ENCODE measurements around the gene RHBG. TPM values are rescaled to one million over a fixed set of nuclear protein-coding genes. Genes with fewer than 3 reads are reported as not detected.

RHBG gene
- total and polyA plus RNA-seq, 11 donors: 0.29 TPM; not detected in 10

DNA sequence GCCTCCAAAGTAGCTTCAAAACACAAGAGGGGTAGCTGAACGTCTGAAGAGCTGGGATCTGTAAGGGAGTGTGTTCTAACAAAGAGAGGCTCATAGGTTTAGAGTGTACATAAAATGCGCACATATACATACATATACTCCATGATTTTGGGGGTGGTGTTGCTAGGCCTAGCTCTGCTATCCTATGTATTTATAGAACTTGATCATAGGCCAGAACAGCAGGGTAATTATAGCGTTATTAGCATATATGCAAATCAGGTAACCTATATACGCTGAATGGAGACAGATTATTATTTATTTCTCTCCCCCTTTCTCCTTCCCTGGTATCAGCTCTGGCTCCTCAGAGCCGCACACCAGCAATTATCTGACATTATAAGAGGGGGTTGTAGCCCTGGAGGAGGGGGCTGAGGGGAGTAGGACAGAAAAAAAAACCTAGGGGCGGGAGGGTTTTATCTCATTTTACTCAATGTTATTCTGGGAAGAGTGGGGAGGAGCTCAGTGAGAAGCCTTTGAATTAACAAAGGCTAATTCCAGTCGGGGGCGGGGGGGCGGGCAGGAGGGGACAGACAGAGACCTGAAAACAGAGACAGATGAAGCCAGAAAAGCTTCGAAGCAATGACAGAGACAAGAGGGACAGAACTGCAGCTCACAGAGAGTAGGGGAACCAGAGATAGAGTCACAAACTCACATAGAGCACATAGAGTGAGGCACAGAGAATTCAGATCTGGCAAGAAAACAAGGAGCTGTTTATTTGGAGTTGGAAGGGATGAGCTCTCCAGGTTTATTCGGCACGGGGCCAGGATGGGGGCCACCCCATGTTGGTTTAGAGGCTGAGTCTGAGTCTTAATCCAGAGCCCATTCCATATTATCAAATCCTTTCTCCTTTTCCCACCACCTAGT lies 63.0 kb downstream of the RHBG start:
- H3K36me3 ChIP-seq: no peaks in the 10 kb centered on the region
- H3K27me3 ChIP-seq: peaks cover 40 to 97% (median 90%) of the 10 kb centered on the region in 9 donors
- DNase-seq (no peak), ATAC-seq (no peak)
- H3K27ac ChIP-seq: no peak overlapping the region
- TF ChIP-seq POLR2A (IDR thresholded peaks at IDR 0.05) (no peak), CTCF (IDR thresholded peaks at IDR 0.05) (no peak)
- 32 to 42% (median 37%) methylated on average over 12 of the region's 12 CpGs for WGBS, 4 donors
- peaks cover 3 to 17% (median 14%) of the 10 kb centered on the region in 12 donors for H3K4me1 ChIP-seq
- no peak overlapping the region for H3K4me3 ChIP-seq
- no peaks in the 10 kb centered on the region for H3K9me3 ChIP-seq
- intact Hi-C loops (cut with DNase I): no loop called here

DNA sequence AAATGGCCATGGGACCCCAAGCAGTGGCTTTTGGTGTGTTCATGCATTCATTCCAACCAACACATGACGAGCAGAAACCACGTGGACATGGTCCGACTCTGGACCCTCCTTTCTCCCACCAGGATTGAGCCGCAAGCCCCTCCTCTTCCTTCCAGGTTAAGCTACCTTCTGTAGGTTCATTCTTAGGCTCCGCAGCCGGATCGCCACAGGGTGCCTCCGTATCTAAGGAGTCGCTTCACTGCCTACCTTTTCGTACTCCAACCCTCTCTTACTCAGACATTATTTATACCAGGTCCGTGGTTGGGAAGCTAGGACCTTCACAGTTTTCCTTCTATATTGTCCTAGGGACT lies 63.6 kb downstream of the RHBG start:
- no peak for DNase-seq
- no peak for TF ChIP-seq CTCF (IDR thresholded peaks at IDR 0.05)
- no peak for TF ChIP-seq POLR2A (IDR thresholded peaks at IDR 0.05)
- WGBS, 4 donors: 17 to 29% (median 24%) methylated on average over 11 of the region's 11 CpGs
- no peak for ATAC-seq
- peaks cover 3 to 17% (median 14%) of the 10 kb centered on the region in 12 donors for H3K4me1 ChIP-seq
- H3K27ac ChIP-seq: no peak overlapping the region
- peaks cover 46 to 99% (median 91%) of the 10 kb centered on the region in 9 donors for H3K27me3 ChIP-seq
- intact Hi-C loops (cut with DNase I): no loop called here
- H3K36me3 ChIP-seq: no peaks in the 10 kb centered on the region
- no peaks in the 10 kb centered on the region for H3K9me3 ChIP-seq
- H3K4me3 ChIP-seq: no peak overlapping the region

GRCh38 chr1:156433032-156433431 lies 64.0 kb downstream of the RHBG start:
- intact Hi-C loops (cut with DNase I): no loop called here
- Histone ChIP-seq H3K4me3 (no peak overlapping the region), H3K9me3 (no peaks in the 10 kb centered on the region), H3K27ac (no peak overlapping the region), H3K4me1 (peaks cover 3 to 17% (median 14%) of the 10 kb centered on the region in 12 donors), H3K27me3 (peaks cover 46 to 99% (median 91%) of the 10 kb centered on the region in 9 donors), H3K36me3 (no peaks in the 10 kb centered on the region)
- ATAC-seq: no peak
- no peak for TF ChIP-seq POLR2A (IDR thresholded peaks at IDR 0.05)
- TF ChIP-seq CTCF (IDR thresholded peaks at IDR 0.05): no peak
- WGBS, 4 donors: 37 to 52% (median 44%) methylated on average over 4 of the region's 4 CpGs
- no peak for DNase-seq

- intact Hi-C loops (cut with DNase I): no loop called here
- Histone ChIP-seq H3K27ac (no peak overlapping the region), H3K9me3 (no peaks in the 10 kb centered on the region), H3K4me1 (peaks cover 3 to 17% (median 14%) of the 10 kb centered on the region in 12 donors), H3K36me3 (no peaks in the 10 kb centered on the region), H3K4me3 (no peak overlapping the region), H3K27me3 (peaks cover 47 to 99% (median 94%) of the 10 kb centered on the region in 9 donors)
- ATAC-seq (no peak), DNase-seq (no peak)
- TF ChIP-seq POLR2A (IDR thresholded peaks at IDR 0.05) (no peak), CTCF (IDR thresholded peaks at IDR 0.05) (no peak)
- WGBS, 4 donors: 66 to 73% (median 69%) methylated on average over 1 of the region's 1 CpG
Observed at GRCh38 chr1:156433602-156434001, 64.6 kb downstream of the RHBG start.

MicroRNA genes within 50 kb of the gene (microRNA counts, 767-probe panel; counts per million panel counts)
- microRNA hsa-miR-9-5p: 2,769 to 2,962 counts per million in 2 donors

Small RNAs within 50 kb of the gene (microRNA-seq; reads per million reads assigned to microRNA genes)
- 0 reads per million in 4 donors for gene MIR9-1

Other genes with a start within 250 kb of the RHBG start
- 10 to 100 TPM in 1 of 9 donors, 1 to 10 TPM in 5, under 1 TPM in 3; 0.60 to 10.2 (median 1.6) TPM for gene SEMA4A, start 215.6 kb upstream of the RHBG start, total RNA-seq
- 1 to 10 TPM in 1 of 2 donors, under 1 TPM in 1; 0.90 to 1.8 TPM for gene SEMA4A, start 215.6 kb upstream of the RHBG start, polyA plus RNA-seq
- 10 to 100 TPM; 16.4 to 27.4 (median 20.5) TPM for gene SLC25A44, start 175.1 kb upstream of the RHBG start, total RNA-seq
- gene SLC25A44, start 175.1 kb upstream of the RHBG start, polyA plus RNA-seq: 10 to 100 TPM in 1 of 2 donors, 1 to 10 TPM in 1; 5.8 to 29.3 TPM
- 100 to 1,000 TPM in 1 of 9 donors, 10 to 100 TPM in 8; 57.8 to 116 (median 62.4) TPM for gene PMF1, start 156.2 kb upstream of the RHBG start, total RNA-seq
- gene PMF1, start 156.2 kb upstream of the RHBG start, polyA plus RNA-seq: 100 to 1,000 TPM; 104 to 122 TPM
- gene BGLAP, start 127.0 kb upstream of the RHBG start, total RNA-seq: under 1 TPM in 6 of 9 donors, not detected in 3; 0.37 to 0.99 (median 0.65) TPM
- under 1 TPM; 0.32 to 0.57 TPM for gene BGLAP, start 127.0 kb upstream of the RHBG start, polyA plus RNA-seq
- 1 to 10 TPM in 3 of 9 donors, under 1 TPM in 4, not detected in 2; 0.42 to 1.9 (median 0.92) TPM for gene PAQR6, start 121.2 kb upstream of the RHBG start, total RNA-seq
- gene PAQR6, start 121.2 kb upstream of the RHBG start, polyA plus RNA-seq: under 1 TPM; 0.26 to 0.61 TPM
- gene SMG5, start 86.4 kb upstream of the RHBG start, total RNA-seq: 100 to 1,000 TPM in 1 of 9 donors, 10 to 100 TPM in 8; 60.6 to 104 (median 89.4) TPM
- gene SMG5, start 86.4 kb upstream of the RHBG start, polyA plus RNA-seq: 10 to 100 TPM; 56.3 to 94.3 TPM
- gene TMEM79, start 84.9 kb upstream of the RHBG start, total RNA-seq: 1 to 10 TPM in 7 of 9 donors, under 1 TPM in 2; 0.83 to 2.7 (median 1.3) TPM
- 1 to 10 TPM; 1.2 to 1.6 TPM for gene TMEM79, start 84.9 kb upstream of the RHBG start, polyA plus RNA-seq
- 10 to 100 TPM in 8 of 9 donors, 1 to 10 TPM in 1; 9.1 to 63.8 (median 16.7) TPM for gene GLMP, start 73.5 kb upstream of the RHBG start, total RNA-seq
- 10 to 100 TPM; 12.8 to 14.4 TPM for gene GLMP, start 73.5 kb upstream of the RHBG start, polyA plus RNA-seq
- gene VHLL, start 69.9 kb upstream of the RHBG start, total RNA-seq: not detected
- not detected for gene VHLL, start 69.9 kb upstream of the RHBG start, polyA plus RNA-seq
- gene CCT3, start 30.9 kb upstream of the RHBG start, total RNA-seq: 100 to 1,000 TPM; 105 to 152 (median 143) TPM
- 100 to 1,000 TPM in 1 of 2 donors, 10 to 100 TPM in 1; 83.1 to 246 TPM for gene CCT3, start 30.9 kb upstream of the RHBG start, polyA plus RNA-seq
- under 1 TPM in 2 of 9 donors, not detected in 7; 0.36 to 0.81 TPM for gene TSACC, start 30.7 kb upstream of the RHBG start, total RNA-seq
- gene TSACC, start 30.7 kb upstream of the RHBG start, polyA plus RNA-seq: not detected
- 100 to 1,000 TPM in 3 of 9 donors, 10 to 100 TPM in 6; 75.0 to 203 (median 93.2) TPM for gene MEF2D, start 131.6 kb downstream of the RHBG start, total RNA-seq
- 10 to 100 TPM; 40.5 to 68.8 TPM for gene MEF2D, start 131.6 kb downstream of the RHBG start, polyA plus RNA-seq
- gene IQGAP3, start 203.4 kb downstream of the RHBG start, total RNA-seq: 1 to 10 TPM in 2 of 9 donors, under 1 TPM in 7; 0.09 to 5.1 (median 0.27) TPM
- gene IQGAP3, start 203.4 kb downstream of the RHBG start, polyA plus RNA-seq: under 1 TPM; 0.11 to 0.25 TPM
- gene TTC24, start 210.5 kb downstream of the RHBG start, total RNA-seq: under 1 TPM in 1 of 9 donors, not detected in 8; 0.19 TPM
- gene TTC24, start 210.5 kb downstream of the RHBG start, polyA plus RNA-seq: not detected
- gene NAXE, start 222.6 kb downstream of the RHBG start, total RNA-seq: 100 to 1,000 TPM in 5 of 9 donors, 10 to 100 TPM in 4; 87.4 to 141 (median 111) TPM
- 100 to 1,000 TPM in 1 of 2 donors, 10 to 100 TPM in 1; 75.8 to 101 TPM for gene NAXE, start 222.6 kb downstream of the RHBG start, polyA plus RNA-seq
- gene GPATCH4, start 232.3 kb downstream of the RHBG start, total RNA-seq: 10 to 100 TPM in 8 of 9 donors, 1 to 10 TPM in 1; 8.8 to 30.1 (median 12.6) TPM
- gene GPATCH4, start 232.3 kb downstream of the RHBG start, polyA plus RNA-seq: 10 to 100 TPM; 21.6 to 67.5 TPM